ENCODE measurements around the gene ADAMTS12.

DNA sequence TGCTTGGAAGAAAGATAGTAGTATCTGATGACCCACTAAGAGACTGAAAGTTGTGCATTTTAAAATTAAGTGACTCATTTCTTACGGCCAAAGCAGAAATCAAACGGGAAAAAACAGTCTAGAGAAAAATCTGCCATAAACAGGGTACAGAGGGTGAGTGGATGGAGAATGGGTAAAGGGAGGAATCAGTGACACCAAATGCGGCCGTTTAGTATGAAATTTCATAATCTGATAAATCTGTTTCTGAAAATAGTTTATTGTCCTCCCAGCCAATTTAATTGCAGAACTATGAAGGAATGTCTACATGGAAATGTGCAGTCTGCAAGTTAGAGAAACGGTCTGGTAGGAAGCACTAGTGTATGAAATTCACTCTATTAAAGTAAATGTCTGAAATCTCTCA, 39.5 kb downstream of the ADAMTS12 start:
- TF ChIP-seq SP1 (IDR thresholded peaks at IDR 0.05; ENCODE audit: low read depth) (no peak), POLR2A (IDR thresholded peaks at IDR 0.05; ENCODE audit: borderline replicate concordance, extremely low read depth, insufficient read depth, insufficient read length) (no peak), POLR2AphosphoS5 (IDR thresholded peaks at IDR 0.05; ENCODE audit: low read depth, low read length) (no peak), EZH2 (IDR thresholded peaks at IDR 0.05) (no peak)
- TF ChIP-seq, protein P1, sequence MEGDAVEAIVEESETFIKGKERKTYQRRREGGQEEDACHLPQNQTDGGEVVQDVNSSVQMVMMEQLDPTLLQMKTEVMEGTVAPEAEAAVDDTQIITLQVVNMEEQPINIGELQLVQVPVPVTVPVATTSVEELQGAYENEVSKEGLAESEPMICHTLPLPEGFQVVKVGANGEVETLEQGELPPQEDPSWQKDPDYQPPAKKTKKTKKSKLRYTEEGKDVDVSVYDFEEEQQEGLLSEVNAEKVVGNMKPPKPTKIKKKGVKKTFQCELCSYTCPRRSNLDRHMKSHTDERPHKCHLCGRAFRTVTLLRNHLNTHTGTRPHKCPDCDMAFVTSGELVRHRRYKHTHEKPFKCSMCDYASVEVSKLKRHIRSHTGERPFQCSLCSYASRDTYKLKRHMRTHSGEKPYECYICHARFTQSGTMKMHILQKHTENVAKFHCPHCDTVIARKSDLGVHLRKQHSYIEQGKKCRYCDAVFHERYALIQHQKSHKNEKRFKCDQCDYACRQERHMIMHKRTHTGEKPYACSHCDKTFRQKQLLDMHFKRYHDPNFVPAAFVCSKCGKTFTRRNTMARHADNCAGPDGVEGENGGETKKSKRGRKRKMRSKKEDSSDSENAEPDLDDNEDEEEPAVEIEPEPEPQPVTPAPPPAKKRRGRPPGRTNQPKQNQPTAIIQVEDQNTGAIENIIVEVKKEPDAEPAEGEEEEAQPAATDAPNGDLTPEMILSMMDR (IDR thresholded peaks at IDR 0.05 in 2 of 3, conservative IDR thresholded peaks at IDR 0.05 in 1 of 3; ENCODE audit: borderline replicate concordance in 1 of 3, insufficient read depth in 1 of 3, low read depth in 2 of 3, low read length in 2 of 3), result no peak
- TF ChIP-seq, protein P2, sequence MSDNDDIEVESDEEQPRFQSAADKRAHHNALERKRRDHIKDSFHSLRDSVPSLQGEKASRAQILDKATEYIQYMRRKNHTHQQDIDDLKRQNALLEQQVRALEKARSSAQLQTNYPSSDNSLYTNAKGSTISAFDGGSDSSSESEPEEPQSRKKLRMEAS (IDR thresholded peaks at IDR 0.05), result no peak

All from HCT116 (cell line).